Gastrocnemius medialis (tissue), 4 donors: Measurements from ENCODE around the gene STARD3.

Experiments used
- POLR2A ChIP-seq, 2 donors: fragments of 450-650 bp; IDR thresholded peaks; one replicate each; pipeline ENCODE4 v1.6.1; 2017; ENCODE audit warnings: antibody characterized with exemption in 2 of 2, mild to moderate bottlenecking in 2 of 2, moderate library complexity in 2 of 2
- TF ChIP-seq, protein P1 (sequence below), 5 experiments: fragments of 450-650 bp in 3 of 5; fragments of 200-600 bp in 2 of 5; sonication (generic) in 2 of 5; IDR thresholded peaks in 4 of 5; conservative IDR thresholded peaks in 1 of 5; 1 replicate in 4 of 5; 2 replicates in 1 of 5; pipeline ENCODE4 v1.5.1; 2016 to 2019; ENCODE audit warnings: antibody characterized with exemption in 5 of 5, mild to moderate bottlenecking in 3 of 5, moderate library complexity in 3 of 5

DNA sequence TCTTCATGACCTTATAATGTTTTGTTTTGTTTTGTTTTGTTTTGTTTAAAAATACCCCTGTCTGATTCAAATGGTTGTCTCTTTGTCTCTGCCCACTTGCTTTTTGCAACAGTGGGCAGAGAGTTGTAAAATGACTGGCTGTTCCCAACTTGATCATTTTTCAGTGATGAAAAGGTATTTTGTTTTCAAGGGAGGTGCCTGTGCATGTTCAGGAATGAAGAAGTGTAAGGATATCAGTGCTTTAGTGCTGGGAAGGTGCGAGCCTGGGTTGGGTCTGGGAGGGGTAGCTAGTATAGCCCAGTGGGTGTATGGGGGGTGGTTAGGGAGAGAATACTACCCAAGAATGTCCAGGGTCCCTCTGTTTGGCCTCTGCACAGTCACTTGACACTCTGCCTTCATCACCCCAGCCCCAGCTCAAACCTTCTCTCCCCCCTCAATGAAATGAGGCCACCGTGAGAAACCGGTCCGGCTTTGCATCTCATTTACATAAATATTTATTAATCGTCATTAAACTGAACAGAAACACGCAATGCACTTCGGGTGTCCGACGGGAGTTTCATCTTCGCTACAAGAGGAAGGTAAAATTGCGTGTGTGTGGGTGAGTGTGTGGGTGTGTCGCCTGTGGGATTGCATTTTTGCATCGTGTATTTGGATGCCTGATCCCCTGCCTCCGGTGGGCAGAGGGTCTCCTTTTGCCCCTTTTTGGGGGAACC lies 33.5 kb upstream of the STARD3 start:
- TF ChIP-seq, protein P1, sequence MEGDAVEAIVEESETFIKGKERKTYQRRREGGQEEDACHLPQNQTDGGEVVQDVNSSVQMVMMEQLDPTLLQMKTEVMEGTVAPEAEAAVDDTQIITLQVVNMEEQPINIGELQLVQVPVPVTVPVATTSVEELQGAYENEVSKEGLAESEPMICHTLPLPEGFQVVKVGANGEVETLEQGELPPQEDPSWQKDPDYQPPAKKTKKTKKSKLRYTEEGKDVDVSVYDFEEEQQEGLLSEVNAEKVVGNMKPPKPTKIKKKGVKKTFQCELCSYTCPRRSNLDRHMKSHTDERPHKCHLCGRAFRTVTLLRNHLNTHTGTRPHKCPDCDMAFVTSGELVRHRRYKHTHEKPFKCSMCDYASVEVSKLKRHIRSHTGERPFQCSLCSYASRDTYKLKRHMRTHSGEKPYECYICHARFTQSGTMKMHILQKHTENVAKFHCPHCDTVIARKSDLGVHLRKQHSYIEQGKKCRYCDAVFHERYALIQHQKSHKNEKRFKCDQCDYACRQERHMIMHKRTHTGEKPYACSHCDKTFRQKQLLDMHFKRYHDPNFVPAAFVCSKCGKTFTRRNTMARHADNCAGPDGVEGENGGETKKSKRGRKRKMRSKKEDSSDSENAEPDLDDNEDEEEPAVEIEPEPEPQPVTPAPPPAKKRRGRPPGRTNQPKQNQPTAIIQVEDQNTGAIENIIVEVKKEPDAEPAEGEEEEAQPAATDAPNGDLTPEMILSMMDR (IDR thresholded peaks at IDR 0.05 in 4 of 5, conservative IDR thresholded peaks at IDR 0.05 in 1 of 5) = no peak
- no peak for TF ChIP-seq POLR2A (IDR thresholded peaks at IDR 0.05)
